ENCODE data around the gene HOXA2. TPM values are rescaled to one million over a fixed set of nuclear protein-coding genes. Genes with fewer than 3 reads are reported as not detected.

The HOXA2 gene
- total RNA-seq, 1 experiment from 2014 or later: 3.2 TPM

DNA sequence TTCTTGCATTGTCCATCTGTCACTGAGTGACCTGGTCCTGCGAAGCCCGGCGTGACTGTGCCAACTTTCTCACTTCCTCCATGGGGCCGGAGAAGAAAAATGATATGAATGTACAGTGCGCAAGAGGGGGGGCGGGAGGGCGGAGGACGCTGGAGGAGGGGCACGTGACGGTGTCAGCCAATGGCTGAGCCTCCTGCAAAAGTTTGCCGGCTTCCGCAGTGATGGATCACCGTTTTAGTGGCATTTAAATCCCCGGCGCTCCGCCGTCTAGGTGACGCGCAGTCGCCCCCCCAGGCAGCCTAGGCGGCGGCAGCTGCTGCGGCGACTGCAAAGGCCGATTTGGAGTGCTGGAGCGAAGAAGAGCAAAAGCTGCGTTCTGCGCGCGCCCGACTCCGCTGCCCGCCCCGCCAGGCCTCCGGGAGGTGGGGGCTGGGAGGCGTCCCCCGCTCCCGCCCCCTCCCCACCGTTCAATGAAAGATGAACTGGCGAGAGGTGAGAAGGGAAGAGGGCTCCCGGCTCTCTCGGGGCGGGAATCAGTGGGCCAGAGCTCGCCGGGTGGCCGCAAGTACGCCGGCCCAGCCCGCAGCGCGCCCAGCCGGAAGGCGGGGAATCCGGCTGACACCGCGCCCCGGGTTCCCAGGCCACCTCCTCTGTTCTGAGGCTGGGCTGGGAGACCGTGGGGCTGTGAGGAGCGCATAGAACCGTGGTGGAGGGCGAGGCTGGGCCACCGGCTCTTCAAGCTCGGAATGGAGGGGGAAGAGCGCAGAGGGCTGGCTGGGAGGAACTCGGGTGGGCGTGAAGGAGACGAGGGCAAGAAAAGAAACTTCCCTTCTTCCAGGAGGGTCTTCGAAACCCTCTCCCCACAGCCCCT, 6.4 kb downstream of the HOXA2 start, which contains the start of gene HOXA1:
TSS of gene HOXA1 (minus strand) at position 104 of the 871 bp plus-strand sequence. CDS start at position 16, 88 bp downstream.
- H3K4me3 Mint-ChIP-seq (ENCODE audit: low read depth, unreplicated experiment): no peak within 1 kb of the TSS
- peaks cover 17% of the 10 kb centered on the region for H3K36me3 Mint-ChIP-seq (ENCODE audit: insufficient read depth, unreplicated experiment)
- no TSS peak for BruUV-seq (replicated peaks)
- no peaks in the 10 kb centered on the region for H3K9me3 Mint-ChIP-seq (ENCODE audit: low read depth, unreplicated experiment)
- no peaks in the 10 kb centered on the region for H3K27me3 Mint-ChIP-seq (ENCODE audit: unreplicated experiment)
- H3K27ac Mint-ChIP-seq (ENCODE audit: unreplicated experiment): no peak within 1 kb of the TSS
- H3K4me1 Mint-ChIP-seq (ENCODE audit: low read depth, unreplicated experiment): peaks cover 44% of the 10 kb centered on the region
- TF ChIP-seq, protein P1, sequence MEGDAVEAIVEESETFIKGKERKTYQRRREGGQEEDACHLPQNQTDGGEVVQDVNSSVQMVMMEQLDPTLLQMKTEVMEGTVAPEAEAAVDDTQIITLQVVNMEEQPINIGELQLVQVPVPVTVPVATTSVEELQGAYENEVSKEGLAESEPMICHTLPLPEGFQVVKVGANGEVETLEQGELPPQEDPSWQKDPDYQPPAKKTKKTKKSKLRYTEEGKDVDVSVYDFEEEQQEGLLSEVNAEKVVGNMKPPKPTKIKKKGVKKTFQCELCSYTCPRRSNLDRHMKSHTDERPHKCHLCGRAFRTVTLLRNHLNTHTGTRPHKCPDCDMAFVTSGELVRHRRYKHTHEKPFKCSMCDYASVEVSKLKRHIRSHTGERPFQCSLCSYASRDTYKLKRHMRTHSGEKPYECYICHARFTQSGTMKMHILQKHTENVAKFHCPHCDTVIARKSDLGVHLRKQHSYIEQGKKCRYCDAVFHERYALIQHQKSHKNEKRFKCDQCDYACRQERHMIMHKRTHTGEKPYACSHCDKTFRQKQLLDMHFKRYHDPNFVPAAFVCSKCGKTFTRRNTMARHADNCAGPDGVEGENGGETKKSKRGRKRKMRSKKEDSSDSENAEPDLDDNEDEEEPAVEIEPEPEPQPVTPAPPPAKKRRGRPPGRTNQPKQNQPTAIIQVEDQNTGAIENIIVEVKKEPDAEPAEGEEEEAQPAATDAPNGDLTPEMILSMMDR (IDR thresholded peaks at IDR 0.05; ENCODE audit: unreplicated experiment): no peak
- intact Hi-C loops (cut with micrococcal nuclease; ENCODE audit: unreplicated experiment): no loop called here
- no peak for DNase-seq
- CTCF ChIA-PET: interaction anchor here (1.0 to 3.2 kb wide), 2 partner anchors 15 to 54 kb away, joined by 3 to 8 read pairs; no protein-coding TSS in a partner anchor

DNA sequence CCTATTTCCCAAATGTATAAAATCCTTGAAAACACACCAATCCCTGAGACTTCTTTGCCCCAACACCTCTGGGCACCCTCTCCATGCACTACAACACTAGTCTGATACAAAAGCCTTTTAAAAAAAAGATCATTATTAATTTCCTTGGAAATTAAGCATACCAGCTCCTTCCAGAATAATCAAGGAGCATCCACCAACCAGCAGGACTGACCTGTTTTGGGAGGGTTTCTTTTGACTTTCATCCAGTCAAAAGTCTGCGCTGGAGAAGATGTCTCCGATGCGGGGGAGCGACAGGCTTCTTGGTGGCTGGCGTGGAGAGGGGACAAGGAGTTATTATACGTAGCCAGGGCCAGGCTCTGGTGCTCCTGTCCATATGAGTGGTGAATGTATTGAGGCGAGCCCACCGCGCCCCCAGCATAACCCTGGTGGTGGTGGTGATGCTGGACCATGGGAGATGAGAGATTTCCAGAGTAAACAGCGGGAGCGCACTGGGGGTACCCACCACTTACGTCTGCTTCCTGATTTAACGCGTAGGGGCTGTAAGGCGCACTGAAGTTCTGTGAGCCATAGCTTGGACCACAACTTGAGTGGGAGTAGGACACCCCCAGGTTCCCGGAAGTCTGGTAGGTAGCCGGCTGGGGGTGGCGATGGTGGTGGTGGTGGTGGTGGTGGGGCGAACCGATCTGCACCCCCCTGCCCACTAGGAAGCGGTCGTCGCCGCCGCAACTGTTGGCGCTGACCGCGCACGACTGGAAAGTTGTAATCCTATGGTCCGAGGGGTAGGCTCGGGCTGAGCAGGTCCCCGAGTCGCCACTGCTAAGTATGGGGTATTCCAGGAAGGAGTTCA, 7.2 kb downstream of the HOXA2 start:
- CTCF ChIA-PET: interaction anchor here (0.7 to 1.1 kb wide), 3 partner anchors 11 to 47 kb away, joined by 3 to 4 read pairs (median 4); no protein-coding TSS in a partner anchor
- intact Hi-C loops (cut with micrococcal nuclease; ENCODE audit: unreplicated experiment): no loop called here
- no TSS peak for BruUV-seq (replicated peaks)

DNA sequence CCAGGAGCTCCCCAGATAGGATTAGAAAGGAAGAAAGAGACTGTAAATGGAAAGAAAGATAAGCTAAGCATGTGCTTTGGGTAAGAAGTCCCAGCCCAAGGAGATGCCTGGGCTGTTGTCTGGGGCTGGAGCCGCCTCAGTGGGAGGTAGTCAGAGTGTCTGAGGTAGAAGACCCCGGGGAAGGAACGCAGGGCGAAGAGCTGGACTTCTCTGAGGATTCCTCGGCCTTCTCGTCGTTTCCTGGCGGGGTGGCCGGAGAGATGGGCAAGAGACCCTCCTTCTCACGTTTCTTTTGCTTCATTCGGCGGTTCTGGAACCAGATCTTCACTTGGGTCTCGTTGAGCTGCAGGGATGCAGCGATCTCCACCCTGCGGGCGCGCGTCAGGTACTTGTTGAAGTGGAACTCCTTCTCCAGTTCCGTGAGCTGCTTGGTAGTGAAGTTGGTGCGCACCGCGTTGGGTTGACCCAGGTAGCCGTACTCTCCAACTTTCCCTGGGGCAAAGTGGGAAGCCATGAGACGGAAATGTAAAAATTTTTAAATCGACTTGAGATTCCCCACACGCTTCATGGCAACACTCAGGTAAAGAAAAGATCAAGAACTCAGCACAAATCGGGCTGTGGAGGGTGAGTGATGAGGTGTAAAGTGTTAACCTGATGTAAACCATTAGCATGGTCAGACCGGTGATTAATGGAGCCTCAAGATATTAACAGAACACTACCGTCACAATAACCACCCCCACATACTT, 8.0 kb downstream of the HOXA2 start:
- Mint-ChIP-seq H3K27me3 (ENCODE audit: unreplicated experiment) (no peaks in the 10 kb centered on the region), H3K4me1 (ENCODE audit: low read depth, unreplicated experiment) (peaks cover 39% of the 10 kb centered on the region), H3K9me3 (ENCODE audit: low read depth, unreplicated experiment) (no peaks in the 10 kb centered on the region), H3K36me3 (ENCODE audit: insufficient read depth, unreplicated experiment) (peaks cover 14% of the 10 kb centered on the region), H3K27ac (ENCODE audit: unreplicated experiment) (no peak overlapping the region), H3K4me3 (ENCODE audit: low read depth, unreplicated experiment) (no peak overlapping the region)
- TF ChIP-seq, protein P1 (IDR thresholded peaks at IDR 0.05; ENCODE audit: unreplicated experiment): no peak
- DNase-seq: no peak
- no TSS peak for BruUV-seq (replicated peaks)
- intact Hi-C loops (cut with micrococcal nuclease; ENCODE audit: unreplicated experiment): no loop called here
- CTCF ChIA-PET: interaction anchor here (0.9 to 1.1 kb wide), 2 partner anchors 26 to 46 kb away, joined by 3 to 4 read pairs; no protein-coding TSS in a partner anchor

More for the DNA sequence above, 7.2 kb downstream of the HOXA2 start:
- H3K4me3 Mint-ChIP-seq (ENCODE audit: low read depth, unreplicated experiment): no peak overlapping the region
- H3K4me1 Mint-ChIP-seq (ENCODE audit: low read depth, unreplicated experiment): peaks cover 47% of the 10 kb centered on the region
- TF ChIP-seq, protein P1 (IDR thresholded peaks at IDR 0.05; ENCODE audit: unreplicated experiment): no peak
- H3K9me3 Mint-ChIP-seq (ENCODE audit: low read depth, unreplicated experiment): no peaks in the 10 kb centered on the region
- no peaks in the 10 kb centered on the region for H3K27me3 Mint-ChIP-seq (ENCODE audit: unreplicated experiment)
- H3K27ac Mint-ChIP-seq (ENCODE audit: unreplicated experiment): no peak overlapping the region
- peaks cover 17% of the 10 kb centered on the region for H3K36me3 Mint-ChIP-seq (ENCODE audit: insufficient read depth, unreplicated experiment)
- no peak for DNase-seq

All from Calu3 (cell line).